Fibroblast of lung (primary cell): ENCODE results near the gene KCNK17.

ENCODE experiments used
- CTCF ChIP-seq, 2 donors: IDR thresholded peaks in 1 of 2; conservative IDR thresholded peaks in 1 of 2; 1 replicate in 1 of 2; 2 replicates in 1 of 2; pipeline ENCODE4 v1.5.1; 2011 to 2012; ENCODE audit warnings: low read length in 2 of 2, control low read depth in 1 of 2, inconsistent platforms in 1 of 2, low read depth in 1 of 2, mild to moderate bottlenecking in 1 of 2
- EZH2 ChIP-seq: IDR thresholded peaks from 2 replicates; pipeline ENCODE4 v1.5.1; 2012; ENCODE audit warnings: low read length, control low read depth, mild to moderate bottlenecking; ENCODE audit errors: missing control alignments

- TF ChIP-seq CTCF (conservative IDR thresholded peaks at IDR 0.05 in 1 of 2, IDR thresholded peaks at IDR 0.05 in 1 of 2; ENCODE audit: low read depth in 1 of 2, low read length in 2 of 2) = no peak
- TF ChIP-seq EZH2 = no peak
These were observed 15.8 kb upstream of the KCNK17 start for GRCh38 chr6:39330057-39330456.
